HG03520 (cell line): ENCODE measurements around the gene AKR1C2.
"Not testable (repeated sequence)": the region's sequence is repeated elsewhere in the genome, so short reads cannot be mapped to it uniquely, and the experiment has no call there.

Source experiments
- ATAC-seq: cut with Tn5 transposase; IDR thresholded peaks from one replicate; pipeline ENCODE4 v1.9.1; 2021; ENCODE audit warnings: mild to moderate bottlenecking, moderate library complexity; ENCODE audit not compliant: unreplicated experiment

The AKR1C2 gene

GRCh38 chr10:4962308-4962707 is 41.3 kb downstream of the AKR1C2 start:
- ATAC-seq: not testable (repeated sequence)

- not testable (repeated sequence) for ATAC-seq
These were observed 42.1 kb downstream of the AKR1C2 start for GRCh38 chr10:4961558-4961957.

DNA sequence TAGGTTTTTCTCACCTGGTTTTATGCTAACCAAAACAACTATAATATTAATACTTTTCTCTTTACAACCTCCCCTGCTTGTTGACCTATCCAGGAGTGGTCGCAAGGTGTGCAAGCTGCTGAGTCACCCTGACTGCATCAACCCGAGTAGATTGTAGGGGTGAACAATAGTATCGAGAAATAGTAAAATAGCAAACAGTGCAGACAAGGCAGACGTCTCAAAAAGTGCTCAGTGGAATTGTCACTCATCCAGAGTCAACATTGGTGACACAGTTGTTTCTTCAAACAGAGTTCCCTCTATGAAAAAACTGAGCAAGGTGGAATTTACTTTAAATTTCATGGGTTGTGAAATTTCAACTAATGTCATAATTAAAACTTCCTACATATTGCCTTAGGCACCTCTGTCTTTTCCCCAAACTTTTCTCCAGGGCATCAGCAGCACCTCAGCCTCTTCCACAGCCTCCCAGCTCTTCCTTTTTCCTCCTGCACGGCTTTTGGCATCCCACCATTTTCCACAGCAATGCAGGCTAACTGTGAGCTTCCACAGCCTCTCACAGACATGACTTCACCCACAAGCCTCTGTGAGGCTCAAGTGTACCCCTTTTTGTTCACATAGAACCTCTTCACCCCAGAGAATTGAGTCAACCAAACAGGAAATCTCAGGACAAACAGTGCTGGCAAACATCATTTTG is 46.6 kb downstream of the AKR1C2 start:
- ATAC-seq: not testable (repeated sequence)

DNA sequence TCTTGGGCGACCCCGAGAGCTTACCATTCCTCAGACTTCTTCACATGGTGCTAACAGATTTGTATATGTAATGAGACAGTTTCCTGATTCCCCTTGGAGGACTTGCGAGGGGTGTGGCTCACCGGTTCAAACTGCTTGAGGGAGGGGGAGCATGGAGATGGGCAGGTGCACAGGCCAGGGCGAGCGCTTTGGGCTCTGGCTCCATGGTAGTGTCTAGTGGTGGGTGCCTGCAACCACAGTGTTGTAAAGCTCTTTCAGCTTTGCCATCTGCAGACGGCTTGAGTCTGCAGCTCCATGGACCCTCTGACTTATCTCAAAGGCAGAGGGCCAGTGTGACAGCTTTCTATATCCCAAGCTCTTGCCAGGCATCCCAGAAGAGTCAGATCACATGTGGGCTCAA is 47.6 kb downstream of the AKR1C2 start:
- ATAC-seq: not testable (repeated sequence)

- no peak for ATAC-seq
These were observed 50.3 kb downstream of the AKR1C2 start for GRCh38 chr10:4953405-4953804.

DNA sequence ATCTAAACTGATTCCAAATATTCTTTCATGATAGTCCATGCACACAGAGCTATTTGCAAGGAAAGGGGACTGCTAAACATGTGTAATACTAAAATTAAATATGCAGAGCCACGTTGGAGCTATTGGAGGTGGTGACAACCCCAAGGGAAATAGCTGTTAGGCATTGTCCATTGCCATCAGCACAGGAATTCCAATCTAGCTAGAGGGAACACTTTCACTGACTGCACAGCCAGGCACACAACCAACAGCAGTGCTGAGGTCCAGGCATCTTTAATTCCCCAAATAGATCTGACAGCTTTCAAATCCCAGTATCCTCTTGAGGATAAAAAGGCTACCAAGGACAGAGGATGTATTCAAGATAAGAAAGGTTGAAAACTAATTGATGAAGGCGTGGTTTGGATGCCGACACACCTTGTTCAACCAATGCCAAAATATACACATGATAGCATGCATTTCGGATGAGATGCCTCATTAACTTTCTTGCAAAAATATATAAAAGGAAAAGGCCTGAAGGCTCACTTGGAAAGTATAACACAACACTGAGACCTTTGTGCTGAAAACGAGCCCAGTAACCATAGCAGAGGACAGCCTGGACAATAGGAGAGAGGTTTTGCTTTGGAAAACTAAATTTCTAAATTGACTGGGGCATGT is 52.0 kb downstream of the AKR1C2 start:
- not testable (repeated sequence) for ATAC-seq

GRCh38 chr10:4947635-4948596 is 55.7 kb downstream of the AKR1C2 start:
- ATAC-seq: no peak

DNA sequence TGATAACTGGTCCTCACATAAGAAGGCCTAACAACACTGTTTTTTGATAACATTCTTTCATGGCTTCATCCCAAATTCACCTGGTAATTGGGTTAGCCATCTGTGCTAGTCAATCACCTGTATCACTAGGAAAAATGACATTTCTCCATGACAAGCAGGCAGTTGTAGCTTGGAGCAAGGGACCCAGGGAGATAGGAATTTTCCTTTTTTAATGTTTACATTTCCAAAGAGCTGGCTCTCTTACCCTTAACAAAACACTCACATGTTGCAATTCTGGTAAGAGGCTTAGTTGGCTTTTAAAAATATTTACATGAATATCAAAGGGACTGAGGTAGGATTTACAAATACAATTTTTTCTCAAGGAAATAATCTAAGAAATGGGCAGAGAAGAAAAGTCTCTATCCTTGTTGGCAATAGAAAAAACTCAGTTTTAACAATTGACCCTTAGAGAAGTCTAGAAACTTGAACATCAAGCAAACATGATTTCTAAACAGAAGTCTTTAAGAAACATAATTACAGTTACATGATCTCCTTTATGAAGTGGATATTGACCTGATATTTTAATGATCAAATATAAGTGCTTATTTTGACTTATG is 56.5 kb downstream of the AKR1C2 start:
- no peak for ATAC-seq

DNA sequence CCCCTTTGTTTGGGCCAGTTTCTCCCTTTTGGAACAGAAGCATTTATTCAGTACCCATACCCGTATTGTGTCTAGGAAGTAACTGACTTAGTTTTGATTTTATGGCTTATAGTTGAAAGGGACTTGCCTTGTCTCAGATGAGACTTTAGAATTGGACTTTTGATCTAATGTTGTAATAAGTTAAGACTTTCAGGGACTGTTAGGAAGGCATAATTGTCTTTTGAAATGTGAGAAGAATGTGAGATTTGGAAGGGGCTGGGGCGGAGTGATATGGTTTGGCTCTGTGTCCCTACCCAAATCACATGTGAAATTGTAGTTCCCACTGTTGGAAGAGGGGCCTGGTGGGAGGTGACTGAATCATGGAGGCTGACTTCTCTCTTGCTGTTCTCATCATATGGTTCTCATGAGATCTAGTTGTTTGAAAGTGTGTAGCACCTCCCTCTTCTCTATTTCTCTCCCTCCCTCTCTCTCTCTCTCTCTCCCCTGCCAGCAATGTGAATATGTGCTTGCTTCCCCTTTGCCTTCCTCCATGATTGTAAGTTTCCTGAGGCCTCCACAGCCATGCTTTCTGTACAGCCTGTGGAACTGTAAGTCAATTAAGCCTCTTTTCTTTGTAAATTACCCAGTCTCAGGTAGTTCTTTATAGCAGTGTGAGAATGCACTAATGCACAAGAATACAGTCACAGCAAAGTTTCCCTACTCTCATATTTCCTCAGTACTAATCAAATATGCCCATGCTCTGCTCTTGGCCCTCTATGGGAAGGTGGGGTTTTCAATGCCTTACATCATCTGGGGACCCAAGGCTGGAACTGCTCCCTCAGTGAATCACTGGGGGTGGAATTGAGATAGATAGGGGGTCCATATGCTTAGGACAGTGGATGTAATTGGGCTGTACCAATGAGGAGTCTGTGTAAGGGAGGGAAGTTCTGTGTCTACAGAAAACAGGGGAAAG is 57.6 kb downstream of the AKR1C2 start:
- ATAC-seq: no peak

- ATAC-seq: no peak
These were observed 58.8 kb downstream of the AKR1C2 start for GRCh38 chr10:4944841-4945240.

DNA sequence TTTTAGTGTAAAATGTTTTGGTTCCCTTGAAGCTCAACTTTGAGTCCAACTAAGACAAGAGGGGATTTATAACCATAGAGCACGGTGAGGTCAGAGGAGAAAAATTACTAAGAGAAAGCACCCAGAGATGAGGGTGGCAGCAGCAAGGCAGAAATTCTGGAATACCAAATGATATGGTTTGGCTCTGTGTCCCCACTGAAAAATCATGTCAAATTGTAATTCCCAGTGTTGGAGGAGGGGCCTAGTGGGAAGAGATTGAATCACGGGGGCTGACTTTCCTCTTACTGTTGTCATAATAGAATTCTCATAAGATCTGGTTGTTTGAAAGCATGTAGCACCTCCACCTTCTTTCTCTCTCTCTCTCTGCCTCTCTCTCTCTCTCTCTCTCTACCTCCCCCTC is 59.8 kb downstream of the AKR1C2 start:
- no peak for ATAC-seq

GRCh38 chr10:4943416-4943815 is 60.2 kb downstream of the AKR1C2 start:
- not testable (repeated sequence) for ATAC-seq

GRCh38 chr10:4942931-4943330 is 60.7 kb downstream of the AKR1C2 start:
- not testable (repeated sequence) for ATAC-seq

DNA sequence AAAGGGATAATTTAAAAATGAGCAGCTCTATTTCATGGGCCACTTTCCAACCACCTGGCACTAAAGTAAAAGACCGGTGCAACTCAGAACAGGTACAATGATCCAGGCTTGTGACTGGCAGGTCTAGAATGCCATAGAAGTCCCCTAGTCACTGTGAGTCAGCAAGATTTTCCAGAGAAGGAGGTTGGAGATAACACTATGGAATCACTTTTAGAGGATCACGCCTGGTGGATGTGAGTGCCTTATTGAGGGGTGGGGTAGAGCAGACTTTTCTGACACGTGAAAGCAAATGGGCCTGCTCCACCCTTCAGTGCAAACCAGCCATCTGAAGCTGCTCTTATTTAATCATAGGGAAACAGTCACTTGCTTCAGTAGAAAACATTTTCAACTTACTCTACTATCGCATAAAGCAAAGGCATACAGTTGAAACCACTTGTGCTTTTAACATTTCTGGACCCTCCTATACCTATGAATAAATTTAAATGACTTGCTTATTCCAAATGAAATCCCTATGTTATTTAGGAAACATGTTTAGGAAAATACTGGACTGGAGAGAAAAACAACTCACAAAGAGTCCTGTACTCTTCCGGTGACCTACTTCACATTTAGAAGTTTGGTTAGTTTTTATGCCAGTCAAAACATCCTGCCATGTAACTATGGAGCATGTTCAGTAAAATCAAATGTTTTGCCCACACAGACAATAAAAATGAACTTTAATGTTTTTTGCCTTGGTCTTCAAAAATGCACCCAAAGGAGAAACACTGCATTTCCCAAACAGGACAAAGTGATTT is 61.9 kb downstream of the AKR1C2 start:
- no peak for ATAC-seq

- ATAC-seq: not testable (repeated sequence)
These were observed 62.7 kb downstream of the AKR1C2 start for GRCh38 chr10:4940909-4941308.

- not testable (repeated sequence) for ATAC-seq
These were observed 63.6 kb downstream of the AKR1C2 start for GRCh38 chr10:4940073-4940428.

DNA sequence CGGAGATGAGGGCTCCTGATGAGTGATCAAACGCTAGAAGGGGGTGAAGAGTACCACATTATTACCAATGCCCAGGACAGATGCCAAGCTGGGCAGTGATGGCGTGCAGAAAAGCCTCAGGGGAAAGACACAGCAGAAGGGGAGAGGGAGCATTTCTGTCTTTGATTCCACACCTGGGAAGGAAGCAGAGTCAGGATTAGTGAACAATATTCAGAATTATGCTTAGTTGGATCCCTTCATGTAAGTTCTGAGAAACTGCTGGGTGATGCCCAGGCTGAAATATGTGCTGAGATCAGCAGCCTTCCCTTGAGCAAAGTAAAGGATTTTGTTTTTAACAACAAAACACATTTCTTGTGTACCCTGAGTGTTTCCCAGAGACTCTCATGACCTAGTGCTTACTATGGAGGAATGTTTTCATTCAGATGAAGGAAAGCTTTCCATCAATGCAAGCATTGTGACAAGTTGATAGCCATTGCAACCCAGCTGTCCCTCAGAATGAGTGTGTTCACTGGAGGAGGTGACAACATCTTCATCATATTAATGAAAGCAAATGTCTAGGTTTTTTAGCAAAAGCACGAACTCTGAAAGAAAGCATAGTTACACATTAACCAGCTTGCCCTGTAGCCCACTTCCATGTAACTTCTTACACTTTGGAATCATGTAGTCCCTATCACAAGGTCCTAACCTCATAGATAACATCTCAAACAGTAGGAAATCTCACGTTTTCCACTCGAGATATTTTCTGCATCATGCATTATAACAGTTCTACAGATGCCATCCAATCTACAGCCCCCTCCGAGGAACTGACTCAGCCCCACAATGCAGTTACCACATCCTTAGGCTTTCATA is 64.2 kb downstream of the AKR1C2 start:
- no peak for ATAC-seq
